Peyer's patch (tissue), 4 donors: ENCODE data around the gene GPBP1. TPM values are rescaled to one million over a fixed set of nuclear protein-coding genes. Genes with fewer than 3 reads are reported as not detected.
"Not testable (repeated sequence)": the region's sequence is repeated elsewhere in the genome, so short reads cannot be mapped to it uniquely, and the experiment has no call there.

Experiments used
- DNase-seq, 3 donors: peaks; one replicate each; pipeline ENCODE4 v3.0.0-alpha.2; 2017 to 2019
- H3K27ac ChIP-seq, 4 donors: fragments of 200-600 bp; sonication (generic); one replicate each; pipeline ENCODE4 v1.5.1; 2016 to 2019
- H3K27me3 ChIP-seq, 2 donors: fragments of 200-600 bp; sonication (generic); one replicate each; pipeline ENCODE4 v1.5.1; 2019
- H3K36me3 ChIP-seq, 3 donors: fragments of 200-600 bp; sonication (generic); one replicate each; pipeline ENCODE4 v1.5.1; 2016 to 2019
- H3K4me1 ChIP-seq, 4 donors: fragments of 200-600 bp; sonication (generic); one replicate each; pipeline ENCODE4 v1.5.1; 2016 to 2019
- H3K4me3 ChIP-seq, 4 donors: fragments of 200-600 bp; sonication (generic); 1 replicate in 3 of 4; 2 replicates in 1 of 4; pipeline ENCODE4 v1.5.1; 2016 to 2019; ENCODE audit warnings: mild to moderate bottlenecking in 1 of 4
- H3K9me3 ChIP-seq, 4 donors: fragments of 200-600 bp; sonication (generic); one replicate each; pipeline ENCODE4 v1.5.1; 2016 to 2019; ENCODE audit warnings: mild to moderate bottlenecking in 1 of 4
- POLR2A ChIP-seq, 2 donors: fragments of 450-650 bp; IDR thresholded peaks; one replicate each; pipeline ENCODE4 v1.5.1; 2017; ENCODE audit warnings: antibody characterized with exemption in 2 of 2, mild to moderate bottlenecking in 2 of 2, moderate library complexity in 2 of 2
- total RNA-seq, 4 donors: library from RNA; depleted of rRNA; stranded (reverse); fragments of >200 nt; gene quantifications; one replicate each; pipeline ENCODE4 v1.1.0, GENCODE V29; 2016
- TF ChIP-seq, protein P1 (sequence below), 6 experiments: fragments of 450-650 bp in 4 of 6; fragments of 200-600 bp in 2 of 6; sonication (generic) in 1 of 6; IDR thresholded peaks; one replicate each; pipeline ENCODE4 v1.5.1; 2017 to 2019; ENCODE audit warnings: antibody characterized with exemption in 6 of 6, mild to moderate bottlenecking in 3 of 6, moderate library complexity in 1 of 6

The GPBP1 gene
- total RNA-seq, 4 donors from 2014 or later: 67.0 to 191 (median 81.7) TPM

DNA sequence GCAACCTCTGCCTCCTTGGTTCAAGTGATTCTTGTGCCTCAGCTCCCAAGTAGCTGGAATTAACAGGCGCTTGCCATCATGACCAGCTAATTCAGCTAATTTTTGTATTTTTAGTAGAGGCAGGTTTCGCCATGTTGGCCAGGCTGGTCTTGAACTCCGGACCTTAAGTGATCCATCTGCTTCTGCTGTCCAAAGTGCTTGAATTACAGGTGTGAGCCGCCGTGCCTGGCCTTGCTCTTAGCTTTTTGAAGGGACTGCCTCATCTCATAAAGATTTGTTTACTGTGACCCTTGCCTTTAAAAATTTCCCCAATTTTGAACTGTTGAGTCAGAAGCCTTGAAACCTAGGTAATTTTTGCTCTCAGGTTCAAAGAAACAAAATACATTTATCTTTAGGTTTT lies 17.3 kb downstream of the GPBP1 start:
- no peak for DNase-seq
- Histone ChIP-seq H3K27ac (no peak overlapping the region), H3K9me3 (no peaks in the 10 kb centered on the region), H3K4me1 (peaks cover 0 to 48% (median 10%) of the 10 kb centered on the region in 4 donors), H3K36me3 (peaks cover 0 to 12% (median 0%) of the 10 kb centered on the region in 3 donors), H3K27me3 (no peaks in the 10 kb centered on the region), H3K4me3 (no peak overlapping the region)
- TF ChIP-seq POLR2A (IDR thresholded peaks at IDR 0.05): no peak
- TF ChIP-seq, protein P1, sequence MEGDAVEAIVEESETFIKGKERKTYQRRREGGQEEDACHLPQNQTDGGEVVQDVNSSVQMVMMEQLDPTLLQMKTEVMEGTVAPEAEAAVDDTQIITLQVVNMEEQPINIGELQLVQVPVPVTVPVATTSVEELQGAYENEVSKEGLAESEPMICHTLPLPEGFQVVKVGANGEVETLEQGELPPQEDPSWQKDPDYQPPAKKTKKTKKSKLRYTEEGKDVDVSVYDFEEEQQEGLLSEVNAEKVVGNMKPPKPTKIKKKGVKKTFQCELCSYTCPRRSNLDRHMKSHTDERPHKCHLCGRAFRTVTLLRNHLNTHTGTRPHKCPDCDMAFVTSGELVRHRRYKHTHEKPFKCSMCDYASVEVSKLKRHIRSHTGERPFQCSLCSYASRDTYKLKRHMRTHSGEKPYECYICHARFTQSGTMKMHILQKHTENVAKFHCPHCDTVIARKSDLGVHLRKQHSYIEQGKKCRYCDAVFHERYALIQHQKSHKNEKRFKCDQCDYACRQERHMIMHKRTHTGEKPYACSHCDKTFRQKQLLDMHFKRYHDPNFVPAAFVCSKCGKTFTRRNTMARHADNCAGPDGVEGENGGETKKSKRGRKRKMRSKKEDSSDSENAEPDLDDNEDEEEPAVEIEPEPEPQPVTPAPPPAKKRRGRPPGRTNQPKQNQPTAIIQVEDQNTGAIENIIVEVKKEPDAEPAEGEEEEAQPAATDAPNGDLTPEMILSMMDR (IDR thresholded peaks at IDR 0.05): no peak

DNA sequence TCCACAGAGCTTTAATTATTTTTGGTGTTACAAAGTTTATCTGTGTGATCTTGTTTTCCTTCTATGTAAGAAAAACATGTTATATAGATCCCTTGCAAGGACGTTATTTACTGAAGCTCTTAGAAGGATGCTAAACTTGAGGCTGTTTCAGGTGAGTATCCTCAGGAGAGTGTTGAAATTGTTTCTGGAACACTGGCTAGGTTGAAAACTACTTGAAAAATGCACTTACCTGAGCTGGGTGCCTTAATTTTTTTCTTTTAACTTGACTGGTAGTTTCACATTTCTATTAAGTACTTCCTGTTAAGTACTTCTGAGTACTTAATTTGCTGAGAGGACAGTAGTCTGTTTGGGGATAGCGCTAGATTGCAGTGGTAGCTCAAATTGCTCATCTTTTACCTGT lies 18.1 kb downstream of the GPBP1 start:
- H3K27me3 ChIP-seq: no peaks in the 10 kb centered on the region
- TF ChIP-seq POLR2A (IDR thresholded peaks at IDR 0.05): no peak
- TF ChIP-seq, protein P1 (IDR thresholded peaks at IDR 0.05): no peak
- H3K9me3 ChIP-seq: no peaks in the 10 kb centered on the region
- no peak overlapping the region for H3K27ac ChIP-seq
- no peak overlapping the region for H3K4me3 ChIP-seq
- H3K4me1 ChIP-seq: peaks cover 0 to 40% (median 7%) of the 10 kb centered on the region in 4 donors
- peaks cover 0 to 20% (median 0%) of the 10 kb centered on the region in 3 donors for H3K36me3 ChIP-seq
- DNase-seq: no peak

DNA sequence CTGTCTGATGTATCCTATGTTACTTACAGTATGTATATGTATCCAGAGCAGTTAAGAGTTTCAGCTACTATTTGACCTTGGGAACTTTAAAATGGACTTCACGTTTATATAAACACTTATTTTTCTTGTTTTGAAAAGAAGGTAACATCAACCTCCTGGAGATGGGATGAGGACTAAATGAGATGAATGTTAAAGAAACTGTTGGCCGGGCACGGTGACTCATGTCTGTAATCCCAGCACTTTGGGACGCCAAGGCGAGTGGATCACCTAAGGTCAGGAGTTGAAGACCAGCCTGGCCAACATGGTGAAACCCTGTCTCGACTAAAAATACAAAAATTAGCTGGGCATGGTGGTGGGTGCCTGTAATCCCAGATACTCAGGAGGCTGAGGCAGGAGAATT lies 19.0 kb downstream of the GPBP1 start:
- H3K36me3 ChIP-seq: peaks cover 0 to 26% (median 0%) of the 10 kb centered on the region in 3 donors
- not testable (repeated sequence) for H3K27ac ChIP-seq, H3K4me3 ChIP-seq, DNase-seq, H3K27me3 ChIP-seq, H3K9me3 ChIP-seq
- peaks cover 0 to 32% (median 5%) of the 10 kb centered on the region in 4 donors for H3K4me1 ChIP-seq

DNA sequence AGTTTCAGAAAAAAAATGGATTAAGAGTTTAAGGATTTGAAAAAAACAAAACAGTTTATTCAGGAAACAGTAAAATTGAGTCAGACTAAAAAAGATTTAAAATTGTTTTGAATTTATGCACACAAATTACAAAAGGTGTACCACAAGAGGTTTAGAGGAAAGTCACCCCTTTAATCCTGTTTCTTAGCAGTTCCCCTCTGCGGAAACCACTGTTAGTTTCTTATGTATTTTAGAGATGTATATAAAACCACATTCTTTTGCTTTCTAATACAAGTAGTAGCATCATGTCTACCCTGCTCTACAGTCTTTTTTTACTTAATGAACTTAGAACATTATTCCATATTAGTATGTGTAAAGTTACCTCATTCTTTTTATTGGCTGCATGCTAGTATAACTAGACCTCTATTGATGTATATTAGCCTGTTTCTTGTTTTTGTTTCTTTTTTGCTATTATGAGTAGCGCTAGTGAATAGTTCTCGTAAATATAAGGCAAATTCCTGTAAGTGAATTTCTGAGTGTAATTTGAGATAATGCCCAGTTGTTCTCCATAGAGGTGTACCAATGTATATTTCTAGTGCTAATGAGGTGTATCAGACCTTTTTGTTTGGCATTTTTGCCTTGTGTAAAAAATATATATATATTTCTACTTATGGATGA lies 20.0 kb downstream of the GPBP1 start:
- Histone ChIP-seq H3K27me3 (no peaks in the 10 kb centered on the region), H3K36me3 (peaks cover 0 to 26% (median 0%) of the 10 kb centered on the region in 3 donors), H3K4me1 (peaks cover 0 to 22% (median 2%) of the 10 kb centered on the region in 4 donors), H3K9me3 (no peaks in the 10 kb centered on the region), H3K4me3 (no peak overlapping the region), H3K27ac (no peak overlapping the region)
- no peak for DNase-seq
- TF ChIP-seq POLR2A (IDR thresholded peaks at IDR 0.05): no peak
- TF ChIP-seq, protein P1 (IDR thresholded peaks at IDR 0.05): no peak

DNA sequence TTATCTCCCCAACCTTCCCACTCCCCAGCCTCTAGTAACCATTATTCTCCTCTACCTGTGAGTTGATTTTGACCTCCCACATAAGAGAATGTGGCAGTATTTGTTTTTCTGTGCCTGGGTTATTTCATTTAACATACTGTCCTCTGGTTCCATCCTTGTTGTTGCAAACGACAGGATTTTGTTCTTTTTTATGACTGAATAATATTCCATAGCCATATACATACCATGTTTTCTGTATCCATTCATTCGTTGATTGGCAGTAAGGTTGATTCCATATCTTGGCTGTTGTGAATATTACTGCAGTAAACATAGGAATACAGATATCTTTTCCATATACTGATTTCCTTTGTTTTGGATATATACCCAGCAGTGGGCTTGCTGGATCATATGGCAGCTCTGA lies 20.8 kb downstream of the GPBP1 start:
- TF ChIP-seq, protein P1 (IDR thresholded peaks at IDR 0.05): no peak
- no peak for TF ChIP-seq POLR2A (IDR thresholded peaks at IDR 0.05)
- H3K4me3 ChIP-seq: no peak overlapping the region
- H3K27ac ChIP-seq: no peak overlapping the region
- DNase-seq: no peak
- H3K4me1 ChIP-seq: peaks cover 0 to 20% (median 2%) of the 10 kb centered on the region in 4 donors
- peaks cover 0 to 26% (median 0%) of the 10 kb centered on the region in 3 donors for H3K36me3 ChIP-seq
- no peaks in the 10 kb centered on the region for H3K27me3 ChIP-seq
- no peaks in the 10 kb centered on the region for H3K9me3 ChIP-seq

DNA sequence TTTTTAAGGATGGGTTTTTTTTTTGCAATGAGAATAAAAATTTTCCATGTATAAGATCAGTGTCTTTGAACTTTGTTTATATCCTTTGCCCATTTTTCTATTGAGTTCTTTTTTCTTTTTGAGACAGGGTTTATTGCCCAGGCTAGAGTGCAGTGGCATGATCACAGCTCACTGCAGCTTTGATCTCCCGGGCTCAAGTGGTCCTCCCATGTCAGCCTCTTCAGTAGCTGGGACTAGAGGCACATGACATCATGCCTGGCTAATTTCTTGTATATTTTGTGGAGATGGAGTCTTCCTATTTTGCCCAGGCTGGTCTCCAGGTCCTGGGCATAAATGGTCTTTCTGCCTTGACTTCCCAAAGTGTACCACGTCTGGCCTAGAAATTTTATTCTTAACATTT lies 21.2 kb downstream of the GPBP1 start:
- Histone ChIP-seq H3K9me3 (no peaks in the 10 kb centered on the region), H3K27ac (no peak overlapping the region), H3K36me3 (peaks cover 0 to 26% (median 0%) of the 10 kb centered on the region in 3 donors), H3K27me3 (no peaks in the 10 kb centered on the region), H3K4me3 (no peak overlapping the region), H3K4me1 (peaks cover 0 to 17% (median 2%) of the 10 kb centered on the region in 4 donors)
- no peak for DNase-seq
- no peak for TF ChIP-seq POLR2A (IDR thresholded peaks at IDR 0.05)
- TF ChIP-seq, protein P1 (IDR thresholded peaks at IDR 0.05): no peak
